Activated CD4-positive, alpha-beta T cell treated with anti-CD3 and anti-CD28 coated beads, Interleukin-2, Interleukin-6, amounts not matched to agents 100 ng/mL and 50 ng/mL, durations not matched to agents 16 hours and 8 hours (primary cell): ENCODE measurements around the gene F11R.
A peak's percentile ranks its signal among the peaks of the same experiment; 100 is the strongest.
"Not testable (repeated sequence)": the region's sequence is repeated elsewhere in the genome, so short reads cannot be mapped to it uniquely, and the experiment has no call there.

Experiments used
- DNase-seq: peaks from one replicate; pipeline ENCODE4 v3.0.0-alpha.2; 2020

F11R gene

DNA sequence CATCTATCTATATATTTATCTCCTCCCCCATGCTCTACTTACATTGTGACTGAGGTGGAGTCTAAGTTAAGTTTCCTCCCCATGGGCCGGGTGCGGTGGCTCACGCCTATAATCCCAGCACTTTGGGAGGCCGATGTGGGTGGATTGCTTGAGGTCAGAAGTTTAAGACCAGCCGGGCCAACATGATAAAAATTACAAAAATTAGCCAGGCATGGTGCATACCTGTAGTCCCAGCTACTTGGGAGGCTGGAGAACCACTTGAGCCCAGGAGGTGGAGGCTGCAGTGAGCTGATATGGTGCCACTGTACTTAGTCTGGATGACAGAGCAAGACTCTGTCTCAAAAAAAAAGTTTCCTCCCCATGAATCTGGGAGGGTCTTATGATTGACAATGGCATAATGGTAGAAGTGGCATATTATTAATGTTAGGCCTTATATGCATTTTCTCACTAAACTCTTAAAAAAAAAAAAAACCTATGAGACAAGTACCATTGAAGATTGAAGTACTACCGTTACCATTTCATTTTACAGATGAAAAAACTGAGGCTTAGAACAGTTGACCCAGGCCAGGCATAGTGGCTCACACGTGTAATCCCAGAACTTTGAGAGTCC is 11.2 kb downstream of the F11R start:
- no peak for DNase-seq

DNA sequence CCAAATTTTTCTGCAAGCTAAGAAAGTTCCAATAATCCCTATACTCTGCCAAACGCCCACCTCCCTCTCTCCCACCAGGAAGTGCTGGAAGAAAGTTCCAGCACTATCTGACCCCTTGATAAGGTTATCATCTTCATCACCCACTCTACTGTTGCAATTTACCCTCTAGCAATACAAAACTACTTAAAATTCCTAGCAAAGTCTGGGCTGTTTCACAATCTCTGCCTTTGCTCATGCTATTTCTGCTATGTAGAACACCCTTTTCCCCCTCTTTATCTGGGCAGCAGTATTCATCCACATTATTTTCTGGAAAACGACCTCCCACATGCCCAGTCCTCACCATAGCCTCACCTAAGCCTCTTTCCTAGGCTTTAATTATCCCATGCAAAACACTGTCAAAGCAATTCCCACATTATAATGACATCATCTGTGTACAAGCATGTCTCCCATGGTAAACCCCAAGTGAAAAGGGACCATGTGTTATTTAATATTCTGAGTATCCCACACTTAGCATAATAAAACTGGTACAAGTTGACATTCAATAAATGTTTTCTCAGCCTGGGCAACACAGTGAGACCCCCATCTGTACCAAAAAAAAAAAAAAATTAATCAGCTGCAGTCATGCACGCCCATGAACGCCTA is 12.0 kb downstream of the F11R start:
- no peak for DNase-seq

DNA sequence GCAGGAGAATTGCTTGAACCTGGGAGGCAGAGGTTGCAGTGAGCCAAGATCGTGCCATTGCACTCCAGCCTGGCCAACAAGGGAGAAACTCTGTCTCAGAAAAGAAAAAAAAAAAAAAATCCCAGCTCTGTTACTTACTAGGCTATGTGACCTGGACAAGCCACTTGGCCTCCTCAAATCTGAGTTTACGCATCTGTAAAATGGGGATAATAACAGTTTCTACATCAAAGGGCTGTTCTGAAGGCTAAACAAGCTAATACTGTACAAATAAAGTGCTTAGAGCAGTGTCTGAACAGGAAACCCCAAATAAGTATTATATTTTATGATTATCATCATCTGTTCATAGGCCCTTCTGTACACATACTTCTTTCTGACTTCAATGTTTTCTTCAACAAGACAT is 13.6 kb downstream of the F11R start:
- no peak for DNase-seq

DNA sequence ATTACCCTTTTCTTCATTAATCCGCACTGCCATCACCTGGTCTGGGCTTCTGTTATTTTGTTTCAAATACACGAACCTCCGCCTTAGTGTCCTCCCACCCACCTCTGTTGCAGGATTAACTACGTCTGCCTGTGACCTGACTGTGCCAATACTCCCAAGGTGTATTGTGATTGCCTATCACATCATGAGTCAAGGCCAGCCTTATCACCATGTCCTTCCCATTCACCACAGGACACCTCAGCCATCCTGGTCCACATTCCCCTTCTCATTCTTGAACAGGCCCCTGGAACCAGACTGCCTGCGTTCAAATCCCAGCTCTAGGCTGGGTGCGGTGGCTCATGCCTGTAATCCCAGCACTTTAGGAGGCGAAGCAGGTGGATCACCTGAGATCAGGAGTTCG is 14.4 kb downstream of the F11R start:
- DNase-seq: no peak

DNA sequence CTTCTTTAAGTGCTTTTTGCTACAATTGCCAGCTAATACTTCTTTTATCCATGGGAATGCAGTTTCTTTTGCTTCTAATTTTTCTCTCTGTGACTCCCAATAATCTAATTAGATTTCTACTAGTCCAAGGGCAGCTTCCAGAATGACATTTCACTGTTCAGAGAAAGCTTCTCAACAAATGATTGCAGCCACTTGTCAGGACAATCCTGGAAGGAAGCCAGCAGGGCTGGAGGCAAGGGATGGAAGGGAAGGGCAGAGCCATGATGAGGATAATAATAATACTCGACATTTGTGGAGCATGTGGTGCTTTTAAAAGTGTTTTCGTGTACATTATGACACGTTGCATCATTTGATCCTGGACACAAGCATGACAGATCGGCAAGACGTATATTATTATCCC is 19.4 kb downstream of the F11R start:
- no peak for DNase-seq

DNA sequence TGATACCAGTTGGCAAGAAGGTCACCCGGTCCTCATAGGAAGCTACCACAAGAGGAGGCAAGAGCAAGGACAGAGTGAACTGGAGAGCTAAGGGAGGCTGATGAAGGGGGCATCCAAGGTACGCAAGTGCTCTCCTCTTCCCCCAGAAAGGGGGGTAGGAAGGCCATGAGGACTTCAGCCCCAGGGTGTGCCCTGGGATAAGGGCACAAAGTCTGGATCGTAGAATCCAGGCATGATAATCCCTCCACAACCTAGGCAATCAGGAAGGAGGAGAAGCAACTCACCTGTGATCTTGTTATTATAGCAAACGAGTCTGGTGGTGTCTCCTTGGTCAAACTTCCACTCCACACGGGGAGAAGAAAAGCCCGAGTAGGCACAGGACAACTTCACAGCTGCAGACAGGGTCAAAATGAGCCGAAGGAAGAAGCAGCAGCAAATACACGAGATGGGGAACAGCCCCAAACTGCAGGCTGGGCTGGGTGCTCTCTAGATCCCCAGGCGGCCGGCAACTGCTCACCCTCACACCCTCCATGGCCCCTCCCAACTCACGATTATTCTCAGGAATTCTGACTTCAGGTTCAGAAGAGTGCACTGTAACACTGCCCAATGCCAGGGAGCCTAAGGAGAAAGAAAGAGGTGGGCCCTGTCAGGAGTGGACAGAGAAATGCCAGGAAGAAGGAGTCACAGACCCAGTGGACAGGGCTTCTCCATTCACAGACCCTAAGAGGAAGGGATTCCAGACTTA is 20.0 kb downstream of the F11R start:
- DNase-seq: no peak

DNA sequence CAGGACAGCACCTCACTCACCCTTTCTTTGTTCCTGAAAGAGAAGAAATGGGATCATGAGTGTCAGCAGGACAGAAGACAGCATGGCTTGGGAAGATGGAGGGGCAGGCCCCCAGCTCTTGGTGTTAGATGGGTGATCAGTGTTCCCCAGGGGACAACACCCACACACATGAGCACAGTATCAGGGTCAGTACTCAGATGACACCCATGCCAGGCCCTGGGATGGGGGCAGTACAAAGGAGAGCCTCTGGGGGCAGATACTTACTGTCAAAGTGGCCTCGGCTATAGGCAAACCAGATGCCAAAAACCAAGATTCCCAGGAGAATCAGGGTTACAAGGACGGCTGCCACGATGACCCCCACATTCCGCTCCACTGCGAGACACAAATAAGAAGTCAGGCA is 21.6 kb downstream of the F11R start:
- DNase-seq: no peak

DNA sequence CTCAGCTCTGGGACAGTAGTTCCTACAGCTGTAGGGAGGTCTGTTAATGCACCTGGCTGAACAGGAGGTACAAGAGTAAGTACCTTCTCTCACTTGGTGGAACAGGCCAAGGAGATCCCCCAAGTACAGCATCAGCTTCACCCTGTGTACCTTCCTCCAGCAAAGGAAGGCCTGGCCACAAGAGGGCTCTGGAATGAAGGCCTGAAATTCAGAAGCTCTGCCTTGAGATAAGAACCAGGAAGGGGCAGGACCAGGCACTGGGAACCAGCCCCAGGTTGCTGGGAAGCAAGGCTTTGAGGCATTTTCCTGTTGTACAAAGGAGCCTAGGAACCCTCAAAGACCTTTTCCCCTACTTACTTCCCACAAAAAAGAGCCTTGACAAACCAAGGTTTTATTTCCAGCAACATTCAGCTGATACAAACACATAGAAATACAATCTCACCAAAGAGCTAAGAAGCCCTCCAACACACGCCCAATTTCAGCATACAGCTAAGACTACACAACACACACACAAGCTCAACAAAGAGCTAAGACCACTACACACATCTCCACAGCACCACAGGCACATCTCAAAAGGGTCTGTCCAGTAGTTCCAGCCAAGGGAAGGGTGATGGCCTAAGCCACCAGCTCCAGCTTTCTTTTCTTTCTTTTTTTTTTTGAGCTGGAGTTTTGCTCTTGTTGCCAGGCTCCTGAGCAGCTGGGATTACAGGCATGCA is 23.5 kb downstream of the F11R start:
- peak; percentile 45 for DNase-seq

DNA sequence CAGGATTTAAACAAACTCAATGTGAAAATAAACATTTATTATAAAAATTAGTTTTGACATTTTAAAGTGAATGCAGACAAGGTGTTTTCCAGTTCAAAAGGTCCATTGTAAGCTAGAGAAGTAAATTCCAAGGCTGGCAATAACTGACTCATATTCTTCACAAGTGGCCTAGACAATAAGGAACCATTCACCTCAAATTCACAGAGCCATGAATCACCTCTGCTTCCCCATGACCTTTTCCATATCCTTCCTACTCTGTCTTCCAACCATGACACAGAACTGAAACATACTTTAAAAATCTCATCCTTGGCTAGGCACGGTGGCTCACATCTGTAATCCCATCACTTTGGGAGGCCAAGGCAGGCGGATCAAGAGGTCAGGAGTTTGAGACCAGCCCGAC is 24.8 kb downstream of the F11R start:
- DNase-seq: no peak

DNA sequence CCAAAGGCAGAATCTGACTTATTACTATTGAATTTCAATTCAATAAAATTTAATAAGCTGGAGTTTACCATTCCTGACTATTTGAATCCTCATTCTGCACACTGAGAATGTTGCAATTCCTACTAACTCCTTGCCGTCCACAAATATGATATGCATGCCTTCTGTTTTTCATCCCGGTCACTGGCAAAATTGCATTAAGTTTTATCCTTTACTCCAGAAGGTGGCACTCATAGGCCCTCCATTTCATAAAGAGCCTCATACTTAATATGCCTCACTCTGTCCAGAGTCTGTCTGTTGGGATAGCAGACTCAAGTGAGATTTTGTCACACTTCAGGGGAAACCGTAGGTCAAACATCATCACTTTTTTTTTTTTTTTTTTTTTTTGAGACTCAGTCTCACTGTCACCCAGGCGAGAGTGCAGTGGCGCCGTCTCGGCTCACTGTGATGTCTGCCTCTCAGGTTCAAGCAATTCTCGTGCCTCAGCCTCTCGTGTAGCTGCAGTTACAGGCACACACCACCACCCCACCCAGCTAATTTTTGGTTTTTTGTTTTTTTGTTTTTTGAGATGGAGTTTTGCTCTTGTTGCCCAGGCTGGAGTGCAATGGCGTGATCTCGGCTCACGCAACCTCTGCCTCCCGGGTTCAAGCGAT is 27.3 kb downstream of the F11R start:
- peak; percentile 8 for DNase-seq

DNA sequence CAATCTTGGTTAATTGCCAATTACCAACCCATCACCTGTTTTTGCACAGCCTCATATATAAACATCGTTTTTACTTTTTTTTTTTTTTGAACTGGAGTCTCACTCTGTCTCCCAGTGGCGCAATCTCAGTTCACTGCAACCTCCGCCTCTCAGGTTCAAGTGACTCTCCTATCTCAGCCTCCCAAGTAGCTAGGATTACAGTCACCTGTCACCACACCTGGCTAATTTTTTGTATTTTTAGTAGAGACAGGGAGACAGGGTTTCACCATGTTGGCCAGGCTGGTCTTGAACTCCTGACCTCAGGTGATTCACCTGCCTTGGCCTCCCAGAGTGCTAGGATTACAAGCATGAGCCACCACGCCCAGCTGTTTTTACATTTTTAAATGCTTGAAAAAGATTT is 28.9 kb downstream of the F11R start:
- not testable (repeated sequence) for DNase-seq

DNA sequence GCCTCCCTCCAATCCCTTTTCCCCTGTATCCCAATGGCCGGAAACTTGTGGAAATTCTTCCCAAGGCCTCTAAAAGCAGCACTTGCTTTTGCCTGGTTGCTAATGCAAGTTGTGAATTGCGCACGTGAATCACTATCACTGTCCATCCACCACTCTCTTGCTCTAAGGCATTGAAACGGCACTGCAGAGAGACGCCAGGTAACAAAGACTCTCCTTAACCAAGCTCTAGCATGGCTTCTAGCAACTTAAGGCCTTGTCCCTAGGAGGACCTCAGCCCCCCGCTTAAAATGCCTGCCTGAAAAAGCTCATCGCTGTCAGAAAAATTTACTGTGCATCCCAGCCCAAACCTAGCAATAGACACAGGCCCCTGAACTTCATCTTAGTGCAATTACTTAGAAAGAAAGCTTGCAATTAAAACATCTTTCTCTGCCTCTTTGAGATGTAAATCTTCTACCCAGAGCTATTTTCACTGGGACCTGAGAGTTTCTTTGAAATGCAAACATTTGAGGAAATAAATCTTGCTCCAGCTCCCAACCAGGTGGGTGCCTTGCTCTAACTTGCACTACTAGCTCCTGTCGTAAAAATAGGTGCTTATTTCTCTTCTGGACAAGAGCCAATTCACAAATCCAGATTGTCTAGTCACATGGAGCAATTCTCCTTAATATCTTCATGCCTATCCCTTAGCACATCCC is 33.4 kb downstream of the F11R start:
- no peak for DNase-seq

DNA sequence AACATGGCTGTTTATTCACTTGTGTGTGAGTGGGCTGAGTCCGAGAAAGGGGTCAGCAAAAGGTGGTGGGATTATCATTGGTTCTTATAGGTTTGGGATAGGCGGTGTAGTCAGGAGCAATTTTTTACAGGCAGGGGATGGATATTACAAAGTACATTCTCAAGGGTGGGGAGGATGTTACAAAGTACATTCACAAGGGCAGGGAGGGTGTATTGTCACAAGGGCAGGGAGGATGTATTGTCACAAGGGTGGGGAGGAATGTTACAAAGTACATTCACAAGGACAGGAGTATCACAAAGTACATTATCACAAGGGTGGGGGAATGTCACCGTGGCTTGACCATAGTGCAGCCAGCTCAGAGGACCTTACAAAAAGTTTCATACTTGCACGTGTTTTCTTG is 35.2 kb downstream of the F11R start:
- no peak for DNase-seq

DNA sequence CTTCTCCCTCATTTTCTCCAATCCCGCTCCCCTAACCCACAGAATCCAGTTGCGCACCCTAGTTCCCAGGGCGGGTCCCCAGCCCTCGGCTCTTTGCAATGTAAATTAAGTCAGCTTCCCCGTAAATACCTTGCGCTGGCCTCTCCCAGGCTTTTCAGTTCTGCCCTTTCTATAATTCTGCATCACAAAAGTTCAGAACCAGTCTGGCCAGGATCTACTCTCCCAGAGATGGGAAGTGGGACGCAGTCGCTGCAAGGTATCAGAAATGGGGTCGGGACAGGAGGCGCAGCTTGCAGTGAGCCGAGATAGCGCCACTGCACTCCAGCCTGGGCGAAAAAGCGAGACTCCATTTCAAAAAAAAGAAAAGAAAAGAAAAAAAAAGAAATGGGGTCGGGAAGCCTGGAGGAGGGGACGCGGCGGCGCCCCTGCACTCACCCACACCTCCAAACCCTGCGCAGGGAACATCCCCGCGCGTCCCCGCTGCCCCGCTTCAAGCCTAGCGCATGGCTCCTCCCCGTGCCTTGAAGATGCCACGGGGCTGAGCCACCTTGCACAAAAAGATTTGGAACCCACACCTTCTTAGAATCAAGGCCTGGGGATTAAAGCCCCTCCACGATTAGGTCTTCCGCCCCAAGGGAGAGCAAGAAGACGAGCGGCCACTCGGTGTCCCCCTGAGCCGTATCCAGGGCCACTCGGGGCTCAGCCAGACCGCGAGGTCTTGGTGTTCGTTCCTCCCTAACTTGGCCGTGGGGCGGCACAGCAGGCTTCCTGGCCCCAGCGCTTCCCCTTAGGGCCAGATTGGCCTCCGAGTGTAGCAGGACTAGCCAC is 39.2 kb downstream of the F11R start:
- no peak for DNase-seq

DNA sequence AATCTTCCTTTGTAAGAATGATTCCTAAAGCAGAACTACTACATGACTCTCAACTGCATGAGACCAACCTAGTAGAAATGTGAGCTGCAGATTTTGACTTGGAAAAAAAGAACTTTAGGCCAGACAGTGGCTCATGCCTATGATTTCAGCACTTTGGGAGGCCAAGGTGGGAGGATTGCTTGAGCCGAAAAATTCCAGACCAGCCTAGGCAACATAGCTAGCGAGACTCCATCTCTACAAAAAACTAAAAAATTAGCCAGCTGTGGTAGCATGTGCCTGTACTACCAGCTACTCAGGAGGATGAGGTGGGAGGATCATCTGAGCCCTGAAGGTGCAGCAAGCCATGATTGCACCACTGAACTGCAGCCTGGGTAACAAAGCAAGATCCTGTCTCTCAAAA is 41.7 kb downstream of the F11R start:
- no peak for DNase-seq

DNA sequence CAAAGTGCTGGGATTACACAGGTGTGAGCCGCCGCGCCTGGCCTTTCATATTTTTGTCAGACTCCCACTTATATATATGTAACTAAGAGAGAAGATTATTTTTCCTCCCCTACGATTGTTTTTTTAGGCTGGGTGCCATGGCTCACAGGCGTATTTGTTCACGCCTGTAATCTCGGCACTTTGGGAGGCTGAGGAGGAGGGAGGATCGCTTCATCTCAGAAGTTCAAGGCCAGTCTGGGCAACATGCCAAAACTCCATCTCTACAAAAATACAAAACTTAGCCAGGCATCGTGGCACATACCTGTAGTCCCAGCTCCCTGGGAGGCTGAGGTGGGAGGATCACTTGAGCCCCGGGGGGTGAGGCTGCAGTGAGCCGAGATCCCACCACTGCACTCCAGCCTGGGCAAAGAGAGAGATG is 42.4 kb downstream of the F11R start:
- no peak for DNase-seq

DNA sequence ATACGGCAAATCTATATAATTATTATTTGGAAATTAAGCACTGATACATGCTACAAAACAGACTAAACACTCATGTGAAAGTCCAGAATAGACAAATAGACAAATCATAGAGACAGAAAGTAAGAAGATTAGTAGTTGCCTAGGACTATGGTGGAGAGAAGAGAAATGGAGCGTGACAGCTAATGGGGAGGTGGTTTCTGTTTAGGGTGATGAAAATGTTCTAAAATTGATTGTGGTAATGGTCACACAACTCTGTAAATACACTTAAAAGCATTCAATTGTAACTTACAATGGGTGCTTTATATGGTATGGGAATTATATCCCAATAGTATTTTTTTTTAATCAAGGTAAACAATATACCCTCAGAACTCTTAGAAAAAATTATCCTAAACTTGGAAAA is 45.9 kb downstream of the F11R start:
- no peak for DNase-seq

DNA sequence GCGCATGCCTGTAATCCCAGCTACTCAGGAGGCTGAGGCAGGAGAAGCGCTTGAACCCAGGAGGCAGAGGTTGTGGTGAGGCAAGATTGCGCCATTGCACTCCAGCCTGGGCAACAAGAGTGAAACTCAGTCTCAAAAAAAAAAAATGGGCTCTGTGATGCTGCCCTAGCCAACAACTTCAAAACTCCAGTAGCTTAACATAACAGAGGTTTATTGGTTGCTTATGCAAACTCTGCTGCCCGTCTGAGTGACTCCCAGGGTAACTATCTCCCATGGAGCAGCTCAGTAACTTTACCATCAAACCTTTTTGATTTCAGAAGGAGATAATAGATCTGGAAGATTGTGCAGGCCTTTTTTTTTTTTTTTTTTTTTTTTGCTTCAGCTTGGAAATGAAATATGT is 47.5 kb downstream of the F11R start:
- no peak for DNase-seq

DNA sequence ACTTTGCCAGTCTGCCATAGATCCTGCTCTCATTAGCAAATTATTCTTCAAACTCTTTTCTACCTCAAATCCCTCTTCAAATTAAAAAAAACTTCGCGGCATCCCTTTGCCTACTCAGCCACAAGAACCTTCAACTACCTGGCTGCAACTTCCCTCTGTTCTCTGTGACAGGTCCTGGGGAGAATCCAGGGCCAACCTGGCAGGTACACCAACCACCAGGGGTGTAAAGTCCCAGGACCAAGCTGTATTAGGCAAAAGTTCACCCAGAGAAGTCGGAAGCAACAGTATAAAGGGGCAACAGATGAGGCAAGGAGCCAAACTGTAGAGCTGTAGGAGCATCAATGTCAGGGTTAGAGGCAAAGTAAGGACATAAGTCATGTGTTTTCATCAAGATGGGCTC is 48.0 kb downstream of the F11R start:
- no peak for DNase-seq

DNA sequence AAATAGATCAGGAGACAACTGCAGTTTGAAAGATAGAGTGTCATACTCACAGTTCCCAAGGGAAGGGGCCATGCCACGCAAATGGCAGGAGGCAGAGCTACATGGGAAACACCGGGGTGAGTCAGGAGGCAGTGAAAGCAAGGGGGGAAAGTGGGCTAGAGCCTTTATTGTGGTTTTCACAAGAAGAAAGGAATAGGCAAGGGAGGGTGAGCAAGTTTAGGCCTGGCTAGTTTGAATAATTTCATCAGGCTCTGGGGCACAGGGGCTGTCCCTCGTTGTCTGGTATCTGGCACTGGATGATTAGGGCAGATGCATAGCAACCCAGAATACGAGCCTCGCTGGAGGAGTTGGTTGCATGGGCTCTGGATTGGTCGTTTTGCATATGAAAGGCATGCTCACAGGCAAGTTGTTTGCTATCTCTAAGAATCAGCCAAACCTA is 49.3 kb downstream of the F11R start:
- DNase-seq: peak; percentile 17

DNA sequence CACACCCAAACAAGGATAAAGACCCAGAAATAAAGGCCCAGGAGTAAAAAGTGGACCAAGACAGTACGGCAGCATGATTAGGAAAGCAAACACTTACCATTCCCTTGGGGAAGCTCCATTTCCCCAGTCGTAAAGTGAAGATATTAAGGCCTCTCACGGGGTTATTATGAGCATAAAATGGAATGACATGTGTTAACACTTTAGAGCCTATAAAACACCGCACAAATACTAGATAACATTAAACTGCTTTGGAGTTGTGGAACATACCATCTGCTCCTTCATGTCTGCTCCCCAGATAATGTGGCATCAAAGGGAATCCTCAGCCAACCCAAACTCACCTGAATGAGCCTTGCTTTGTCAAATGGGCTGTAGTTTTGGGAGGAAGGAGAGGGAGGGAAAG is 57.4 kb downstream of the F11R start:
- DNase-seq: no peak

DNA sequence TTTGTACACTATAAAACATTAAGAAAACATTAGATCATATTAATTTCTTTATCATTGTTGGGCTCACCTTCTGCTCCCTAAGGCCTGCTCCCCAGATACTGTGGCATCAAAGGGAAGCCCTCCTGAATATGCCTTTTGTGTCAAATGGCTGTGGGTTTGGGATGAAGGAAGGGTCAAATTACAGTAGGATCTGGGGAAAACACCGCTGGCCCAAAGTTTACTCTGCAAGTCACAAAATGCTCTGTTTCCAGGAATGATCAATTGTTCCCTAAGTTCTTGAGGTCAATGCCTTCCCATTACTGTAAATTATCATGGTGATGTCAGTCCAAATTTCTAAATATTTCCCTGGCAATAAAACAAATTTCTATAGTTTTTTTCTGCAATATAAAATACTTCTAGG is 59.5 kb downstream of the F11R start:
- no peak for DNase-seq
